Effector memory CD4-positive, alpha-beta T cell (primary cell): ENCODE measurements around the gene PRRX1.

Experiments
- DNase-seq, 3 donors: peaks; one replicate each; pipeline ENCODE4 v3.0.0-alpha.2; 2020
- H3K27ac ChIP-seq: 2 replicates; pipeline ENCODE4 v1.7.0; 2013; ENCODE audit warnings: mild to moderate bottlenecking, low read length, moderate library complexity; ENCODE audit not compliant: insufficient read depth, poor library complexity, severe bottlenecking
- H3K27me3 ChIP-seq: replicated peaks from 2 replicates; pipeline ENCODE4 v1.7.0; 2013; ENCODE audit warnings: mild to moderate bottlenecking, low read length; ENCODE audit not compliant: insufficient read depth, control insufficient read depth, poor library complexity, severe bottlenecking
- H3K36me3 ChIP-seq: 2 replicates; pipeline ENCODE4 v1.7.0; 2013; ENCODE audit warnings: mild to moderate bottlenecking, low read length, moderate library complexity; ENCODE audit not compliant: control insufficient read depth, insufficient read depth
- H3K4me1 ChIP-seq: 2 replicates; pipeline ENCODE4 v1.7.0; 2013; ENCODE audit warnings: low read length, mild to moderate bottlenecking; ENCODE audit not compliant: control insufficient read depth, insufficient read depth, poor library complexity, severe bottlenecking
- H3K4me3 ChIP-seq: 2 replicates; pipeline ENCODE4 v1.7.0; 2013; ENCODE audit warnings: low read length, low read depth, mild to moderate bottlenecking; ENCODE audit not compliant: insufficient read depth, poor library complexity, severe bottlenecking
- H3K9me3 ChIP-seq: 2 replicates; pipeline ENCODE4 v1.7.0; 2013; ENCODE audit warnings: mild to moderate bottlenecking, low read length, moderate library complexity; ENCODE audit not compliant: control insufficient read depth

The PRRX1 gene

DNA sequence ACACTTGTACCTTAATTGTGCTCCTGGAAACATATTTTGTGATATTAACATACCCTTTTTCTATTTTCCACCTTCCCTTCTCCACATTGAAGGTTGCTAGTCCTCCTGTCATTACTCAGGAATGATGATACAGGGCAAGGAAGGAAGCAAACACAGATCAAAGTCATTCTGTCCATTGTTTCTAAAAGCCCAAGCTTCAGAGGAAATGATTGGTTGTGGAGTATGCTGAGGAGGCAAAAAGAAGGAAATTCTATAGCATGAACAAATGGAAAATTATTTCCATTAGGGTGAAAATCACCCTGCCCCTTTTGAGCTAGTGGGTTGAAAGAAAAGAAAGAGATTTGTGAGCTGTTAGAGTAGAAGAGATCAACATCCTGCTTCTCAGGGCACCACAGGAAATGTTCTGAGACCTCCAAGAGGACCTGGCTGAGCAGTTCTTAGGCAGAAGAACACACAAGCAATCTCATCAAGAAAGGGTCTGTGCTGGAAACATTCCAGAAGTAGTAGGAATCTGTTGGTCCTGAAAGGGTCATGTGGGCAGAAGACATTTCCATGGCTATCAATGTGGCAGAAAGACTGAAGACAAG, 29.0 kb upstream of the PRRX1 start:
- DNase-seq: no peak

DNA sequence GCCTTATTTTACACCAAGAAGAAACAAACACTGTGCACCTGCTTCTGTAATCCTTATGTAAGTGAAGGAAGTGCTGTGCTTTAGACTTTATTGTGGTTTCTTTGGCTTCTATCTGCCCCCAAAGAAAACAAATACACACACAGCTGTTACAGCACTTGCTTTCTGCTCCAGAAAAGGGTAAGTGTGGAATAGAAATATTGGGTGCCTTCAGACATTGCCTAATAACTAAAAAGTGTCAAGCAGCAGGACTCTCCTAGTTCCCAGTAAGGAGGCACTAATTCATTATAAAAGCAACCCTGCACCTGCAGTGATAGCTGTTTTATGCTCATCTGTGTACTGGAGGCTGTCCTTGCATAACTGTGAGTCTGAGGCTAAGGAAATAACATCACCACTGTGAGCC, 23.4 kb upstream of the PRRX1 start:
- Histone ChIP-seq H3K4me3 (no peak overlapping the region), H3K27me3 (no peaks in the 10 kb centered on the region), H3K27ac (no peak overlapping the region), H3K4me1 (peaks cover 3% of the 10 kb centered on the region), H3K36me3 (no peaks in the 10 kb centered on the region), H3K9me3 (no peaks in the 10 kb centered on the region)
- no peak for DNase-seq

More for the DNA sequence above, 29.0 kb upstream of the PRRX1 start:
- H3K4me3 ChIP-seq: no peak overlapping the region
- H3K27ac ChIP-seq: no peak overlapping the region
- H3K27me3 ChIP-seq: no peaks in the 10 kb centered on the region
- no peaks in the 10 kb centered on the region for H3K4me1 ChIP-seq
- H3K9me3 ChIP-seq: no peaks in the 10 kb centered on the region
- no peaks in the 10 kb centered on the region for H3K36me3 ChIP-seq

DNA sequence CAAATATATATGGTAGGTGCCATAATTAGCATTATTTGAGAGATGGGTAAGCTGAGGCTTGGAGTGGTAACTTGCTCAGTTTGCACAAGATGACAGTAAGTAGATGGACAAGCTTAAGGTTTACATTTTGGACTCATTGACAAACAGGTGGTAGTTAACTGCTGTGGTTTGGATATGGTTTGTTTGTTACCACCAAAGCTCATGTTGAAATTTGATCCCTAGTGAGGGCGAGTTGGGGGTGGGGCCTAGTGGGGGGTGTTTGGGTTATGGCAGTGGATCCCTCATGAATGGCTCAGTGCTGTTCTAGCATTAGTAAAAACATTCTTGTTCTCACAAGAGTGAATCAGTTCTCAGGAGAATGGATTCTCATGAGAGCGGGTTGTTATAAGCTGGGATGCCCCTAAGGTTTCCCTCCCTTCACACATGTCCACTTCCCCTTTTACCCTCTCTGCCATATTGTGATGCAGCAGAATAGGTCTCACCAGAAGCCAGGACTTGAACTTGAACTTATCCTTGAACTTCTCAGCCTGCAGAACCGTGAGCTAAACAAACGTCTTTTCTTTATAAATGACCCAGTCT, 6.6 kb upstream of the PRRX1 start:
- Histone ChIP-seq H3K4me1 (peaks cover 3% of the 10 kb centered on the region), H3K27me3 (peaks cover 7% of the 10 kb centered on the region), H3K27ac (no peak overlapping the region), H3K36me3 (no peaks in the 10 kb centered on the region), H3K9me3 (no peaks in the 10 kb centered on the region), H3K4me3 (no peak overlapping the region)
- no peak for DNase-seq

DNA sequence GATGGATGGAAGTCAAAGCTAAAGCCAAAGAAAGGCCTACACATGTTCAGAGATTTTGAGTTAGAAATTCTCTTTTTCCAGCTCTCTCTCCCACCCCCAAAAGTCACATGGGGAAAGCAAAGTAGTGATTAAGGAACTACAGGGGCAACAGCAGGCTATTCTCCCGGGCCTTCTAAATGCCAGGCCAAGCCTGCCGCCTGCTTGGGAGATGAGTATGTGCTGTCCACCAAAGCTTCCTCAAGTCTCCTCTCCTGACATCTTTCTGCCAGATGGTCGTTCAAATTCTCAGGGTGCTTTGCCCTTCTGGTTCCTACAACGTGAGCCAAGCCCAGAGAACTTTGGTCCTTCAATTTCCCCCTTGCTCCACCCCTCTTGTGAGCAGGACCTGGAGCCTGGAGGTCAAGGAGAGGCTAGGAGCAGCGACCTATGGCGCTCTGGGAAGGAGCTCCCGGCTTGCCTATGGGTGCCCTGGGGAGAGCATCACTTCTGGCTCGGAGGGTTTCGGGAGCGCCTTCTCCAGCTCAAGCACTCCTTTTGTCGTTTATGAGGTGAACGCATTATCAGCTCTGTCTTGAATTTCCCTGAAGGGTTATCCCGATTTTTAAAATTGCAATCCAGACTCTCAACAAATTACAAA, 4.4 kb upstream of the PRRX1 start:
- Histone ChIP-seq H3K27ac (no peak overlapping the region), H3K9me3 (no peaks in the 10 kb centered on the region), H3K4me1 (peaks cover 10% of the 10 kb centered on the region), H3K27me3 (peaks cover 23% of the 10 kb centered on the region), H3K4me3 (no peak overlapping the region), H3K36me3 (no peaks in the 10 kb centered on the region)
- no peak for DNase-seq

DNA sequence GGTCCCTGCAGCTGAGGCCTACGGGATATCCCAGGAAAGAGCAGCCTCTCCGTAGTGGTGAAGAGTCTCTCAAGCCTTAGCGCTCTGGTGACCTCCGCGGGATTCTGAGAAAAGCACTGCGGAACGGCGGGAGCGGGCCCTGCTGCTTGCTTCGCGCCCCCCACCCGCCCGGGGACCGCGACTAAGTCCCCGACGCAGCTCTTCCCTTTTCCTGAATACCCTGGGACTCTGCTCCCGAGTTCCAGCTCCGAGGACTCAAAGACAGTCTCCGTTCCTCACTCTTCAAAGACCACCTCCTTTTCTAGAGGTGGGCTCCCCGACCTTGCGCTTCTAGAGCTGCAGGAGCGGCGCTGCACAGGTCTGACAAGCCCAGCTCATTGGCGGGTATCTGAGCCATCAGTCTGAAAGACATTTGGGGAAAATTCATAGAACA, 3.6 kb upstream of the PRRX1 start:
- no peak overlapping the region for H3K4me3 ChIP-seq
- H3K9me3 ChIP-seq: no peaks in the 10 kb centered on the region
- H3K27me3 ChIP-seq: peaks cover 30% of the 10 kb centered on the region
- H3K4me1 ChIP-seq: peaks cover 14% of the 10 kb centered on the region
- DNase-seq: no peak
- no peaks in the 10 kb centered on the region for H3K36me3 ChIP-seq
- no peak overlapping the region for H3K27ac ChIP-seq

GRCh38 chr1:170660871-170661645, 2.9 kb upstream of the PRRX1 start:
- Histone ChIP-seq H3K36me3 (no peaks in the 10 kb centered on the region), H3K27ac (no peak overlapping the region), H3K4me1 (peaks cover 14% of the 10 kb centered on the region), H3K4me3 (no peak overlapping the region), H3K27me3 (peaks cover 36% of the 10 kb centered on the region), H3K9me3 (no peaks in the 10 kb centered on the region)
- DNase-seq: no peak

- H3K36me3 ChIP-seq: no peaks in the 10 kb centered on the region
- H3K4me3 ChIP-seq: no peak overlapping the region
- no peak overlapping the region for H3K27ac ChIP-seq
- H3K9me3 ChIP-seq: no peaks in the 10 kb centered on the region
- no peak for DNase-seq
- H3K27me3 ChIP-seq: peaks cover 36% of the 10 kb centered on the region
- H3K4me1 ChIP-seq: peaks cover 14% of the 10 kb centered on the region
Observed at GRCh38 chr1:170661646-170662411, 2.1 kb upstream of the PRRX1 start.

- H3K36me3 ChIP-seq: no peaks in the 10 kb centered on the region
- H3K9me3 ChIP-seq: no peaks in the 10 kb centered on the region
- peaks cover 36% of the 10 kb centered on the region for H3K27me3 ChIP-seq
- H3K4me3 ChIP-seq: no peak overlapping the region
- H3K27ac ChIP-seq: no peak overlapping the region
- no peak for DNase-seq
- peaks cover 14% of the 10 kb centered on the region for H3K4me1 ChIP-seq
Observed at GRCh38 chr1:170662561-170663403, 1.1 kb upstream of the PRRX1 start.
